Measurements from ENCODE around the gene METAP1. TPM values are rescaled to one million over a fixed set of nuclear protein-coding genes. Genes with fewer than 3 reads are reported as not detected.

The METAP1 gene
- total RNA-seq, 2 experiments from 2014 or later: 25.1 to 26.6 TPM

GRCh38 chr4:98951710-98952109, 43.8 kb upstream of the METAP1 start:
- CTCF ChIA-PET: no interaction called here
- Histone ChIP-seq H3K36me3 (ENCODE audit: insufficient read depth, low read length) (no peaks in the 10 kb centered on the region), H3K27me3 (ENCODE audit: control insufficient read depth in 1 of 2, insufficient read depth in 2 of 2, low read length in 2 of 2) (peaks cover 0 to 3% of the 10 kb centered on the region in 2 experiments), H3K27ac (ENCODE audit: low read depth in 1 of 2, low read length in 2 of 2) (no peak overlapping the region), H3K4me1 (ENCODE audit: insufficient read depth, low read length) (no peaks in the 10 kb centered on the region), H3K9me3 (ENCODE audit: control insufficient read depth in 1 of 2, insufficient read depth in 1 of 2, low read length in 2 of 2) (no peaks in the 10 kb centered on the region), H3K4me3 (ENCODE audit: low read length) (no peak overlapping the region)
- H3K27me3 Mint-ChIP-seq: no peaks in the 10 kb centered on the region
- H3K4me3 Mint-ChIP-seq: no peak overlapping the region
- intact Hi-C loops (cut with DNase I, micrococcal nuclease): no loop called here
- no peak overlapping the region for H3K27ac Mint-ChIP-seq
- H3K4me1 Mint-ChIP-seq (ENCODE audit: low read depth): no peaks in the 10 kb centered on the region
- H3K9me3 Mint-ChIP-seq: no peaks in the 10 kb centered on the region
- no peak for ATAC-seq (ENCODE audit: poor library complexity)
- no peak for DNase-seq
- no peak for TF ChIP-seq CTCF (IDR thresholded peaks at IDR 0.05)
- no peaks in the 10 kb centered on the region for H3K36me3 Mint-ChIP-seq (ENCODE audit: low read depth)
- POLR2A ChIA-PET: no interaction called here

- ATAC-seq (ENCODE audit: poor library complexity): no peak
- no peak overlapping the region for H3K27ac ChIP-seq (ENCODE audit: low read depth in 1 of 2, low read length in 2 of 2)
- Mint-ChIP-seq H3K27me3 (no peaks in the 10 kb centered on the region), H3K4me3 (no peak overlapping the region), H3K9me3 (no peaks in the 10 kb centered on the region), H3K36me3 (ENCODE audit: low read depth) (no peaks in the 10 kb centered on the region), H3K27ac (no peak overlapping the region), H3K4me1 (ENCODE audit: low read depth) (no peaks in the 10 kb centered on the region)
- DNase-seq: no peak
- H3K27me3 ChIP-seq (ENCODE audit: control insufficient read depth in 1 of 2, insufficient read depth in 2 of 2, low read length in 2 of 2): peaks cover 0 to 3% of the 10 kb centered on the region in 2 experiments
- no peaks in the 10 kb centered on the region for H3K36me3 ChIP-seq (ENCODE audit: insufficient read depth, low read length)
- H3K4me1 ChIP-seq (ENCODE audit: insufficient read depth, low read length): no peaks in the 10 kb centered on the region
- no peak for TF ChIP-seq CTCF (IDR thresholded peaks at IDR 0.05)
- H3K4me3 ChIP-seq (ENCODE audit: low read length): no peak overlapping the region
- H3K9me3 ChIP-seq (ENCODE audit: control insufficient read depth in 1 of 2, insufficient read depth in 1 of 2, low read length in 2 of 2): no peaks in the 10 kb centered on the region
- POLR2A ChIA-PET: no interaction called here
- intact Hi-C loops (cut with DNase I, micrococcal nuclease): no loop called here
- CTCF ChIA-PET: no interaction called here
Observed at GRCh38 chr4:98955229-98955628, 40.3 kb upstream of the METAP1 start.

GRCh38 chr4:98958065-98958464, 37.5 kb upstream of the METAP1 start:
- Histone ChIP-seq H3K4me3 (ENCODE audit: low read length) (no peak overlapping the region), H3K36me3 (ENCODE audit: insufficient read depth, low read length) (no peaks in the 10 kb centered on the region), H3K27me3 (ENCODE audit: control insufficient read depth in 1 of 2, insufficient read depth in 2 of 2, low read length in 2 of 2) (peaks cover 0 to 3% of the 10 kb centered on the region in 2 experiments), H3K9me3 (ENCODE audit: control insufficient read depth in 1 of 2, insufficient read depth in 1 of 2, low read length in 2 of 2) (no peaks in the 10 kb centered on the region), H3K27ac (ENCODE audit: low read depth in 1 of 2, low read length in 2 of 2) (no peak overlapping the region), H3K4me1 (ENCODE audit: insufficient read depth, low read length) (no peaks in the 10 kb centered on the region)
- ChIA-PET POLR2A (no interaction called here), CTCF (no interaction called here)
- Mint-ChIP-seq H3K36me3 (ENCODE audit: low read depth) (no peaks in the 10 kb centered on the region), H3K4me3 (no peak overlapping the region), H3K9me3 (no peaks in the 10 kb centered on the region), H3K27me3 (no peaks in the 10 kb centered on the region), H3K27ac (no peak overlapping the region), H3K4me1 (ENCODE audit: low read depth) (no peaks in the 10 kb centered on the region)
- intact Hi-C loops (cut with DNase I, micrococcal nuclease): no loop called here
- DNase-seq (no peak), ATAC-seq (ENCODE audit: poor library complexity) (no peak)
- no peak for TF ChIP-seq CTCF (IDR thresholded peaks at IDR 0.05)

Data from CD4-positive, alpha-beta T cell (primary cell).